Measurements from ENCODE around the gene LIMK2. TPM values are rescaled to one million over a fixed set of nuclear protein-coding genes. Genes with fewer than 3 reads are reported as not detected.

Gene LIMK2
- polyA plus RNA-seq, 1 donor from 2014 or later: 44.2 TPM

GRCh38 chr22:31229402-31230079 lies 17.4 kb downstream of the LIMK2 start:
- Histone ChIP-seq H3K27ac (ENCODE audit: low read length) (no peak overlapping the region), H3K4me2 (ENCODE audit: low read length) (no peak overlapping the region), H3K4me3 (ENCODE audit: low read length) (no peak overlapping the region), H3K36me3 (ENCODE audit: insufficient read depth, low read length) (no peaks in the 10 kb centered on the region), H3K9me2 (ENCODE audit: insufficient read depth, low read length) (no peaks in the 10 kb centered on the region), H4K20me1 (ENCODE audit: insufficient read depth) (no peaks in the 10 kb centered on the region), H3K79me2 (replicated peaks; ENCODE audit: insufficient read depth, low read length) (no peaks in the 10 kb centered on the region), H3F3A (ENCODE audit: insufficient read depth, low read length, poor library complexity, severe bottlenecking) (no peaks in the 10 kb centered on the region), H3K9me3 (ENCODE audit: low read length) (no peaks in the 10 kb centered on the region), H3K27me3 (ENCODE audit: insufficient read depth, low read depth, low read length) (no peaks in the 10 kb centered on the region), H2AFZ (ENCODE audit: low read depth, low read length) (no peak overlapping the region), H3K9ac (ENCODE audit: low read length) (no peak overlapping the region)
- TF ChIP-seq EP300 (conservative IDR thresholded peaks at IDR 0.05; ENCODE audit: poor library complexity, severe bottlenecking) (no peak), EZH2 (IDR thresholded peaks at IDR 0.05; ENCODE audit: borderline replicate concordance, insufficient read depth, low read length, poor library complexity, severe bottlenecking) (no peak), REST (IDR thresholded peaks at IDR 0.05; ENCODE audit: borderline replicate concordance) (no peak), TAF1 (IDR thresholded peaks at IDR 0.05; ENCODE audit: low read depth) (no peak), RAD21 (conservative IDR thresholded peaks at IDR 0.05) (no peak), SMC3 (conservative IDR thresholded peaks at IDR 0.05; ENCODE audit: poor library complexity) (no peak), MXI1 (conservative IDR thresholded peaks at IDR 0.05; ENCODE audit: poor library complexity, severe bottlenecking) (no peak), POLR2AphosphoS5 (IDR thresholded peaks at IDR 0.05) (no peak), CTCF (IDR thresholded peaks at IDR 0.05; ENCODE audit: poor library complexity, severe bottlenecking) (no peak)

GRCh38 chr22:31230155-31230870 lies 18.2 kb downstream of the LIMK2 start:
- H2AFZ ChIP-seq (ENCODE audit: low read depth, low read length): no peak overlapping the region
- no peak overlapping the region for H3K9ac ChIP-seq (ENCODE audit: low read length)
- no peak overlapping the region for H3K4me2 ChIP-seq (ENCODE audit: low read length)

More at GRCh38 chr22:31230155-31230870, 18.2 kb downstream of the LIMK2 start:
- no peaks in the 10 kb centered on the region for H3K9me2 ChIP-seq (ENCODE audit: insufficient read depth, low read length)
- H3K4me3 ChIP-seq (ENCODE audit: low read length): no peak overlapping the region
- H3K27ac ChIP-seq (ENCODE audit: low read length): no peak overlapping the region
- no peaks in the 10 kb centered on the region for H4K20me1 ChIP-seq (ENCODE audit: insufficient read depth)
- H3K27me3 ChIP-seq (ENCODE audit: insufficient read depth, low read depth, low read length): no peaks in the 10 kb centered on the region
- H3K9me3 ChIP-seq (ENCODE audit: low read length): no peaks in the 10 kb centered on the region
- H3K36me3 ChIP-seq (ENCODE audit: insufficient read depth, low read length): no peaks in the 10 kb centered on the region
- no peaks in the 10 kb centered on the region for H3F3A ChIP-seq (ENCODE audit: insufficient read depth, low read length, poor library complexity, severe bottlenecking)
- TF ChIP-seq SMC3 (conservative IDR thresholded peaks at IDR 0.05; ENCODE audit: poor library complexity): no peak
- TF ChIP-seq TAF1 (IDR thresholded peaks at IDR 0.05; ENCODE audit: low read depth): no peak
- no peak for TF ChIP-seq MXI1 (conservative IDR thresholded peaks at IDR 0.05; ENCODE audit: poor library complexity, severe bottlenecking)
- TF ChIP-seq RAD21 (conservative IDR thresholded peaks at IDR 0.05): no peak
- TF ChIP-seq REST (IDR thresholded peaks at IDR 0.05; ENCODE audit: borderline replicate concordance): no peak
- no peak for TF ChIP-seq EP300 (conservative IDR thresholded peaks at IDR 0.05; ENCODE audit: poor library complexity, severe bottlenecking)
- TF ChIP-seq CTCF (IDR thresholded peaks at IDR 0.05; ENCODE audit: poor library complexity, severe bottlenecking): no peak
- no peak for TF ChIP-seq EZH2 (IDR thresholded peaks at IDR 0.05; ENCODE audit: borderline replicate concordance, insufficient read depth, low read length, poor library complexity, severe bottlenecking)
- no peak for TF ChIP-seq POLR2AphosphoS5 (IDR thresholded peaks at IDR 0.05)
- no peaks in the 10 kb centered on the region for H3K79me2 ChIP-seq (replicated peaks; ENCODE audit: insufficient read depth, low read length)

All from neural cell (in vitro differentiated cells).